Limb (tissue), 2 donors: ENCODE data around the gene KANK2.
"Not testable (repeated sequence)": the region's sequence is repeated elsewhere in the genome, so short reads cannot be mapped to it uniquely, and the experiment has no call there.

ENCODE experiments used
- DNase-seq, 2 donors: peaks; one replicate each; pipeline ENCODE4 v3.0.0-alpha.2; 2016; ENCODE audit errors: extremely low spot score in 2 of 2

Gene KANK2

DNA sequence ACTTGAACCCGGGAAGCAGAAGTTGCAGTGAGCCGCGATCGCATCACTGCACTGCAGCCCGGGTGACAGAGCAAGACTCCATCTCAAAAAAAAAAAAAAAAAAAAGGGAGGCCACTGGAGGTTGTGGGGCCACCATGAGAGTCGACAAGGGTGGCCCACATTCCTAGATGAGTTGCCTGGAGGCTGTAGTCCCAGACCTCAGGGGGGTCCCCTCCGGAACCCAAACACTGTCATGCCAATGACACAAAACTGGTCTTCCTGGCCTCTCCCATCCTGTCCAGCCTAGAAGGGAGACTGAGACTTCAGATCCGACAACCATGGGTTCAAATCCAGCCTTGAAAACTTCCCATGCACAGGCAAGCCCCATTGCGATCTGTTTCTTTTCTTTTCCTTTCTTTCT lies 56.4 kb downstream of the KANK2 start:
- DNase-seq, result no peak

GRCh38 chr19:11140023-11140538 lies 57.3 kb downstream of the KANK2 start:
- not testable (repeated sequence) for DNase-seq

GRCh38 chr19:11138601-11139300 lies 58.6 kb downstream of the KANK2 start:
- DNase-seq, result peak; percentile 42 to 70

DNA sequence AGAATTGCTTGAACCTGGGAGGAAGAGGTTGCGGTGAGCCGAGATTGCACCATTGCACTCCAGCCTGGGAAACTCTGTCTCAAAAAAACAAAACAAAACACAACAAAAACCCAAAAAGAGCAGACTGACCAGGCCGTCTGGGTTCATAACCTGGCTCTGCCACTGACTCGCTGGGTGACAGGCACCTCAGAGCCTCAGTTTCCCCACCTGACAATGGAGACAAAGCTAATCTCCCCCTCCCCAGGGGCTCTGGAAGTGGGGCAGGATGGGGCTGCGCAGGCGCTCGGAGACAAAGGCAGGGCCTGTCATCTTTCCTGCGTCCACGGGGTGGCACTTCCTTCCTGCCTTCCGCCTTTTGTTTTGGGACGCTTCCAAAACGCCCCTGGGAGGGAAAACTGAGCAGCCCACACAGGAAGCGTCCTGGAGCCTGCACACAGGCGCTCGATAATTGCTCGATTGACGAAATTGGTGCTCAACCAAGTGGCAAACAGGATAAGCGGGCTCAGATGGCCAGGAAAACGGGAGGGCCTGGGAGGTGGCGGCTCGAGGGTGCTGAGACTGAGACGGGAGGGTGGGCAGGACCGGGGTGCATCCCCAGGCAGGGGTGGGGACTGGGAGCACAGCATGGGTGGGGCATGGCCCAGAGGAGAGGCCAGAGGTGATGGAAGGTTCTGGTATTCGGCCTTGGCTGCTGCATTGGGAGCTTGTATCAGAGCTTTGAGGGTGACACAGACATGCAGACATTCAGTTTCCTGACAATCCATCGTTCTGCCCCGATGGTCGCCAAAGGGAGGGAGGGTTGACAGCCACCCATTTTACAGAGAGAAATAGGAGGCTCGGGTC lies 59.6 kb downstream of the KANK2 start:
- peak; percentile 77 to 86 for DNase-seq

DNA sequence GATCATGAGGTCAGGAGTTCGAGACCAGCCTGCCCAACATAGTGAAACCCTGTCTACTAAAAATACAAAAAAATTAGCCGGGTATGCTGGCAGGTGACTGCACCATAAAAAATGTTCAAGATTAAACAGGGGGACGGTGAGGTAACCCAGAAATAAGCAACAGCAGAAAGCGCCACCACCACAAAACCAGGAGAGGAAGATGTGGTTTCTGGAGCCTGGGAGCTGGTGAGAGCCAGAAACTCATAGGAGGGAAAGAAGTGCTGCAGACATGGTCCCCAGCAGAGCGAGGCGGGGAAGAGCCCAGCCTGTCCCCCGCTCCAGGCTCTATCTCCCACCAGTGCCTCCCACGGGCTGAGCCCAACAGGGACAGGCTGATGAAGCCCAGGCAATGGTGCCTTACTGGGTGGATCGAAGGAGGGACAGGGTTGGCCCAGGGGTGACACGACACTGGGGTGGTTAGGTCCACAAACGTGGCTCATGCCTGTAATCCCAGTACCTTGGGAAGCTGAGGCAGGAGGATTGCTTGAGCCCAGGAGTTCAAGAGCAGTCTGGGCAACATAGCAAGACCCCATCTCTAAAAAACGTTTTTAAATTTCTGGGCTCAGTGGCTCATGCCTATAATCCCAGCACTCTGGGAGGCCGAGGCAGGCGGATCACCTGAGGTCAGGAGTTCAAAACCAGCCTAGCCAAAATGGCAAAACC lies 60.8 kb downstream of the KANK2 start:
- DNase-seq, result no peak

DNA sequence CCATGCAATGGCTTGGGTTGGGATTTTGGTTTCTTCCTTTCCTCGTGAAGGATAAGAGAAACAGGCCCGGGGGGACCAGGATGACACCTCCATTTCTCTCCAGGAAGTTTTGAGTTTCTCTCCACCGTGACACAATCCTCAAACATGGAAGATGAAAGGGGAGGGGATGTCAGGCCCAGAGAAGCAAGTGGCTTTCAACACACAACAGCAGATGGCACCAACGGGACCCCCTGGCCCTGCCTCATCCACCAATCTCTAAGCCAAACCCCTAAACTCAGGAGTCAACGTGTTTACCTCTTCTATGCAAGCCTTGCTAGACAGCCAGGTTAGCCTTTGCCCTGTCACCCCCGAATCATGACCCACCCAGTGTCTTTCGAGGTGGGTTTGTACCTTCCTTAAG lies 65.9 kb downstream of the KANK2 start:
- DNase-seq, result no peak

DNA sequence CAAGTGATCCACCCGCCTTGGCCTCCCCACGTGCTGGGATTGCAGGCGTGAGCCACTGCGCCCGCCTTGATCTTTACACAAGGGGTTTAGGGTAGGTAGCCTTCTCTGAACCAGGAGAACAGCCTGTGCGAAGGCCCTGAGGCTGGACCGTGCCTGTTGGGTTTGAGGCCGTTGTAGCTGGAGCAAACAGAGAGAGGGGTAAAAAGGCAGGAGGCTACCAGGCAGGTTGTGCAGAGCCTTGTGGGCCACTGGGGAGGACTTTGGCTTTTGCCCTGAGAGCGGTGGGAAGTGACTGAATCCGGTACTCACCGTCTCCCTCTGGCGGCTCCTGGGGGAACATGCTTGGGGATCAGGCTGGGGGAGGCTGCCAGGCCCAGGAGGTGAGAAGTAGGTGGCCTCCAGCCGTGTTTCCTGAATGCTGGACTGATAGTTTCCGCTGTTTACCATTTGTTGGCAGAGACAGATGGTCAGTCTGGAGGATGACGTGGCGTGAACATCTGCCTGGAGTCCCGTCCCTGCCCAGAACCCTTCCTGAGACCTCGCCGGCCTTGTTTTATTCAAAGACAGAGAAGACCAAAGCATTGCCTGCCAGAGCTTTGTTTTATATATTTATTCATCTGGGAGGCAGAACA lies 66.4 kb downstream of the KANK2 start:
- DNase-seq, result peak in 1 of 2 donors; percentile 84

- DNase-seq, result no peak
Observed at GRCh38 chr19:11127905-11128304, 69.4 kb downstream of the KANK2 start.

DNA sequence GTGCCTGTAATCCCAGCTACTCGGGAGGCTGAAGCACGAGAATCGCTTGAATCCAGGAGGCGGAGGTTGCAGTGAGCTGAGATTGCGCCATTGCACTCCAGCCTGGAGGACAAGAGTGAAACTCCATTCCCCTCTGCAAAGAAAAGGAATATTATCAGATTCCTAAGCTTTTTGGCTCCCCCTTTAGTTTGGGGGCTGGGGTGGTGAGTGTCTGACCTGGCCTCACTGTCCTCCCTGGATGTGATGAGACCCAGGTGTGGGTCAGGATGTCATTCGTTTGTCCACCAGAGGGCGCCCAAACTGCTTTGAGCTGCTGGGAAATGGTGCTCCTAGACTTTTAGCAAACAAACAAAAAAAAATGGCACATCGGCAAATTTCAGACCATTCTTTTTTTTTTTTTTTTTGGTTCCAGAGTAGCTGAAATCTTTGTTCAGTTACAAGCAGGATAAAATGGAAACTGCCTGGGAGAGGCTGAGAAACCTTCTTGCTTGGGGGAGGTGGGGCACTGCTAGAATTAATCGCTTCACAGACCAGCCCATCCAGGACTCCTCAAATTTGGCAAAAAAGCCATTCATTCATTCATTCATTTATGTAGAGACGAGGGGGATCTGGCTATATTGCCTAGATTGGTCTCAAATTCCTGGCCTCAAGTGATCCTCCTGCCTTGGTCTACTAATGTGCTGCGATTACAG lies 71.2 kb downstream of the KANK2 start:
- DNase-seq, result peak; percentile 55 to 84

GRCh38 chr19:11124157-11124556 lies 73.2 kb downstream of the KANK2 start:
- not testable (repeated sequence) for DNase-seq

GRCh38 chr19:11123114-11123513 lies 74.2 kb downstream of the KANK2 start:
- DNase-seq, result no peak

GRCh38 chr19:11121963-11122362 lies 75.4 kb downstream of the KANK2 start:
- not testable (repeated sequence) for DNase-seq

GRCh38 chr19:11116507-11116906 lies 80.8 kb downstream of the KANK2 start:
- DNase-seq, result no peak

DNA sequence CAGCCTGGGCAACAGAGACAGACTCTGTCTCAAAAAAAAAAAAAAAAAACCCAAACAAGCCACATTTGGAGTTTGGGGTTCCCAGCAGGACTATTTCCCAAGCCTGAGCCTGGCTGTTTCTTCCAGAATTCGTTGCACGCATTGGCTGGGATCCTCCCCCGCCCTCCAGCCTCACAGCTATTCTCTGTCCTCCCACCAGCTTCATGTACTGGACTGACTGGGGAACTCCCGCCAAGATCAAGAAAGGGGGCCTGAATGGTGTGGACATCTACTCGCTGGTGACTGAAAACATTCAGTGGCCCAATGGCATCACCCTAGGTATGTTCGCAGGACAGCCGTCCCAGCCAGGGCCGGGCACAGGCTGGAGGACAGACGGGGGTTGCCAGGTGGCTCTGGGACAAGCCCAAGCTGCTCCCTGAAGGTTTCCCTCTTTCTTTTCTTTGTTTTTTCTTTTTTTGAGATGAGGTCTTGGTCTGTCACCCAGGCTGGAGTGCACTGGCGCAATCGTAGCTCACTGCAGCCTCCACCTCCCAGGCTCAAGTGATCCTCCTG lies 81.4 kb downstream of the KANK2 start:
- no peak for DNase-seq

GRCh38 chr19:11115042-11115441 lies 82.3 kb downstream of the KANK2 start:
- DNase-seq, result no peak
